ENCODE data around the gene THAP11. TPM values are rescaled to one million over a fixed set of nuclear protein-coding genes. Genes with fewer than 3 reads are reported as not detected.
A peak's percentile ranks its signal among the peaks of the same experiment; 100 is the strongest.
"Not testable (repeated sequence)": the region's sequence is repeated elsewhere in the genome, so short reads cannot be mapped to it uniquely, and the experiment has no call there.

The THAP11 gene
- total RNA-seq, 1 donor from 2014 or later: 32.3 TPM

- DNase-seq (ENCODE audit: low spot score): no peak
These were observed 7.9 kb upstream of the THAP11 start for GRCh38 chr16:67834242-67834614.

GRCh38 chr16:67837190-67837589 is 4.9 kb upstream of the THAP11 start:
- not testable (repeated sequence) for DNase-seq (ENCODE audit: low spot score)

- no peak for DNase-seq (ENCODE audit: low spot score)
These were observed 4.3 kb upstream of the THAP11 start for GRCh38 chr16:67837811-67838210.

GRCh38 chr16:67841198-67841815 is 813 bp upstream of the THAP11 start:
- DNase-seq (ENCODE audit: low spot score): no peak

GRCh38 chr16:67842509-67843342 is 606 bp downstream of the THAP11 start:
- peak; percentile 50 for DNase-seq (ENCODE audit: low spot score)

- no peak for DNase-seq (ENCODE audit: low spot score)
These were observed 1.2 kb downstream of the THAP11 start for GRCh38 chr16:67843343-67843765.

GRCh38 chr16:67844497-67844896 is 2.4 kb downstream of the THAP11 start:
- no peak for DNase-seq (ENCODE audit: low spot score)

GRCh38 chr16:67845291-67846062 is 3.4 kb downstream of the THAP11 start:
- no peak for DNase-seq (ENCODE audit: low spot score)

- no peak for DNase-seq (ENCODE audit: low spot score)
These were observed 3.9 kb downstream of the THAP11 start for GRCh38 chr16:67846063-67846319.

GRCh38 chr16:67846320-67847063 is 4.4 kb downstream of the THAP11 start, which contains the start of gene NUTF2:
NUTF2 (plus strand) TSS chr16:67846933; CDS start chr16:67865131, 18,198 bp downstream.
- peak; percentile 99 for DNase-seq (ENCODE audit: low spot score)

- peak; percentile 77 for DNase-seq (ENCODE audit: low spot score)
These were observed 5.1 kb downstream of the THAP11 start, which contains the start of gene CENPT for GRCh38 chr16:67847064-67847861. CENPT (minus strand) TSS chr16:67847693; CDS start chr16:67833859, 13,834 bp downstream.

- DNase-seq (ENCODE audit: low spot score): no peak
These were observed 6.0 kb downstream of the THAP11 start for GRCh38 chr16:67848118-67848517.

GRCh38 chr16:67853670-67854069 is 11.6 kb downstream of the THAP11 start:
- DNase-seq (ENCODE audit: low spot score): no peak

GRCh38 chr16:67855789-67856188 is 13.7 kb downstream of the THAP11 start:
- DNase-seq (ENCODE audit: low spot score): no peak

GRCh38 chr16:67856927-67857546 is 14.9 kb downstream of the THAP11 start:
- DNase-seq (ENCODE audit: low spot score): no peak

- peak; percentile 80 for DNase-seq (ENCODE audit: low spot score)
These were observed 15.6 kb downstream of the THAP11 start for GRCh38 chr16:67857547-67858233.

GRCh38 chr16:67858500-67858899 is 16.4 kb downstream of the THAP11 start:
- no peak for DNase-seq (ENCODE audit: low spot score)

- no peak for DNase-seq (ENCODE audit: low spot score)
These were observed 18.7 kb downstream of the THAP11 start for GRCh38 chr16:67860589-67861398.

GRCh38 chr16:67861877-67862276 is 19.8 kb downstream of the THAP11 start:
- no peak for DNase-seq (ENCODE audit: low spot score)
